Smooth muscle cell (in vitro differentiated cells): ENCODE measurements around the gene CHMP4A. TPM values are rescaled to one million over a fixed set of nuclear protein-coding genes. Genes with fewer than 3 reads are reported as not detected.

ENCODE experiments used
- DNase-seq: peaks from one replicate; lab custom pipeline; 2025; ENCODE audit not compliant: unreplicated experiment; lab: John Stamatoyannopoulos, UW
- H2AFZ ChIP-seq: fragments of 200-600 bp; sonication (generic); 2 replicates; pipeline ENCODE4 v1.6.0; 2016; ENCODE audit warnings: antibody characterized with exemption, low read depth, mild to moderate bottlenecking
- H3F3A ChIP-seq: fragments of 200-600 bp; sonication (generic); 2 replicates; pipeline ENCODE4 v1.6.0; 2017; ENCODE audit warnings: antibody characterized with exemption, low read depth
- H3K27ac ChIP-seq: fragments of 200-600 bp; sonication (generic); 2 replicates; pipeline ENCODE4 v1.5.1; 2016; ENCODE audit warnings: low read depth, mild to moderate bottlenecking
- H3K27me3 ChIP-seq: fragments of 200-600 bp; sonication (generic); 2 replicates; pipeline ENCODE4 v1.6.1; 2016; ENCODE audit warnings: low read depth, mild to moderate bottlenecking
- H3K36me3 ChIP-seq: fragments of 200-600 bp; sonication (generic); 2 replicates; pipeline ENCODE4 v1.5.1; 2016; ENCODE audit warnings: low read depth
- H3K4me1 ChIP-seq: fragments of 200-600 bp; sonication (generic); 2 replicates; pipeline ENCODE4 v1.5.1; 2016; ENCODE audit warnings: low read depth
- H3K4me2 ChIP-seq: fragments of 200-600 bp; sonication (generic); 2 replicates; pipeline ENCODE4 v1.6.0; 2016; ENCODE audit warnings: mild to moderate bottlenecking
- H3K4me3 ChIP-seq: fragments of 200-600 bp; sonication (generic); 2 replicates; pipeline ENCODE4 v1.5.1; 2016; ENCODE audit warnings: mild to moderate bottlenecking
- H3K79me2 ChIP-seq: fragments of 200-600 bp; sonication (generic); 2 replicates; pipeline ENCODE4 v1.6.0; 2016; ENCODE audit warnings: low read depth, mild to moderate bottlenecking
- H3K9ac ChIP-seq: fragments of 200-600 bp; sonication (generic); 2 replicates; pipeline ENCODE4 v1.6.0; 2016; ENCODE audit warnings: low read depth
- H3K9me3 ChIP-seq: fragments of 200-600 bp; sonication (generic); replicated peaks from 2 replicates; pipeline ENCODE4 v1.5.1; 2016; ENCODE audit warnings: low read depth
- H4K20me1 ChIP-seq: fragments of 200-600 bp; sonication (generic); 2 replicates; pipeline ENCODE4 v1.6.0; 2016; ENCODE audit warnings: low read depth
- WGBS: methylation state at CpG from one replicate; pipeline ENCODE4 v1.1.7; 2016; ENCODE audit warnings: low lambda C conversion rate; 5-methylcytosine and 5-hydroxymethylcytosine counted together
- polyA plus RNA-seq: library from polyadenylated mRNA; unstranded; fragments of >200 nt; fragmentation: Nextera tagmentation; extraction: Ambion mirVana; gene quantifications from 2 replicates; pipeline ENCODE4 v1.2.1, GENCODE V29; 2016
- total RNA-seq: library from RNA; depleted of rRNA; stranded (reverse); fragments of >200 nt; gene quantifications from 2 replicates; pipeline ENCODE4 v1.2.3, GENCODE V29; 2014
- TF ChIP-seq, protein P1 (sequence below): fragments of 200-600 bp; sonication (generic); IDR thresholded peaks from 2 replicates; pipeline ENCODE4 v1.5.1; 2017; ENCODE audit warnings: borderline replicate concordance, mild to moderate bottlenecking, antibody characterized with exemption; ENCODE audit not compliant: insufficient read depth, poor library complexity, severe bottlenecking

The CHMP4A gene
- total and polyA plus RNA-seq, 2 experiments from 2014 or later: 29.7 to 46.8 TPM

DNA sequence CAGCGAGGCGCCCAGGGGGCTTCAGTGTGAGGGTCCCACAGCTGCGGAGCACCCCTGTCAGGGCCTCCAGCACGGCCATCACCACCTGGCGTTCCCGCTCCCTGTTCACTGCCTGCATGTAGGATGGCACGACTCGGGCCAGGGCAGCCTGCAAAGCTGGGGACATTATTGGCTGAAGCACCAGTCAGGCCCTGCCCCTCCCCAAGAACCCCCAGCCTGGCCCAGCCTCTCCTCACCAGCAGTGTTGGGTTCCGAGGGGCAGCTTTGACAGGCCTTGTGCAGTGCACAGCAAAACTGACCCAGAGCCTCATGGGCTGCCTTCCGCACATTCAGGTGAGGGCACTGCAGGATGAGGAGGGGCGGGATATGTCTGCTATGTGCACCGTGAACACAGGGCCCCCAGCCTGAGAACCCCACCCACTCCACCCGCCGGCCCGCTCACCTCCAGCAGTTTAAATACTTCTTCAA lies 30.2 kb downstream of the CHMP4A start:
- Histone ChIP-seq H3K27me3 (no peaks in the 10 kb centered on the region), H4K20me1 (no peaks in the 10 kb centered on the region), H3K9ac (no peak overlapping the region), H2AFZ (no peak overlapping the region), H3K4me2 (no peak overlapping the region), H3K4me3 (no peak overlapping the region), H3K4me1 (peaks cover 6% of the 10 kb centered on the region), H3K36me3 (no peaks in the 10 kb centered on the region), H3K79me2 (peaks cover 9% of the 10 kb centered on the region), H3K9me3 (no peaks in the 10 kb centered on the region), H3F3A (no peaks in the 10 kb centered on the region), H3K27ac (no peak overlapping the region)
- TF ChIP-seq, protein P1, sequence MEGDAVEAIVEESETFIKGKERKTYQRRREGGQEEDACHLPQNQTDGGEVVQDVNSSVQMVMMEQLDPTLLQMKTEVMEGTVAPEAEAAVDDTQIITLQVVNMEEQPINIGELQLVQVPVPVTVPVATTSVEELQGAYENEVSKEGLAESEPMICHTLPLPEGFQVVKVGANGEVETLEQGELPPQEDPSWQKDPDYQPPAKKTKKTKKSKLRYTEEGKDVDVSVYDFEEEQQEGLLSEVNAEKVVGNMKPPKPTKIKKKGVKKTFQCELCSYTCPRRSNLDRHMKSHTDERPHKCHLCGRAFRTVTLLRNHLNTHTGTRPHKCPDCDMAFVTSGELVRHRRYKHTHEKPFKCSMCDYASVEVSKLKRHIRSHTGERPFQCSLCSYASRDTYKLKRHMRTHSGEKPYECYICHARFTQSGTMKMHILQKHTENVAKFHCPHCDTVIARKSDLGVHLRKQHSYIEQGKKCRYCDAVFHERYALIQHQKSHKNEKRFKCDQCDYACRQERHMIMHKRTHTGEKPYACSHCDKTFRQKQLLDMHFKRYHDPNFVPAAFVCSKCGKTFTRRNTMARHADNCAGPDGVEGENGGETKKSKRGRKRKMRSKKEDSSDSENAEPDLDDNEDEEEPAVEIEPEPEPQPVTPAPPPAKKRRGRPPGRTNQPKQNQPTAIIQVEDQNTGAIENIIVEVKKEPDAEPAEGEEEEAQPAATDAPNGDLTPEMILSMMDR: no peak
- no peak for DNase-seq
- WGBS: 97% methylated on average over 15 of the region's 15 CpGs

DNA sequence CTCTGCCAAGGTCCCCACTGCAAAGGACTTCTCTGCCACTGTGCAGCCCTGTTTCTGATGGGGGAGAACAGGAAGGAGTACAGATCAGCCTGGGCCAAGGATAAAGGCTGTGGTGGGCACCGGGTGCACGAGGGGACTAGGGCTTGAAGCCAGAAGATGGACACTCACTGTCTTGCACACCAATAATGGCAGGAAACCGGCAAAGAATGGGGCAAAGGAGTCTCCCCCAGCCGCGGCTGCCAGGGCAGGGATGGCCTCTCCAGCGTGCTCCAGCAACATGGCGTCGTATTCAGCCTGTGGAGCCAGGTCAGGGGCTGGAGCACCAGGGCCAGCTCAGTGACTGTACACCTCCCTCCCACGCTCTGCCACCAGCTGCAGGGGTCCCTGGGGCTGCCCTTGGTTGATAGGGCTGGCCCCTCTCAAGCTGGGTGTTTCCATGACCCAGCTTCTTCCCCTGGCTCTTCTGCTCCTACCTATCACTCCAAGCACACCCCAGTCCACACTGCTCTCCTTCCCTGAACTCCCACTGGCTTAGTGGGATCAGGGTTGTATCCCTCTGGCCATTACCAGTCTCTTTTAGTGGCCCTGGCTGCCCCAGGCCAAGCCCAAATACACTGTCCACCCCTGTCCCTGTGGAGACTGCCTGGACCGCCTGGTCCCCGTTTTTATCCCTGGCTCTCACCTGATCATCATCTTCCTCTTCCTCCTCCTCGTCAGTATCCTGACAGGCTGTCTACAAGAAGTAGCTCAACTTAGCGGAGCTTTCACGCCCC lies 31.0 kb downstream of the CHMP4A start:
- H3K79me2 ChIP-seq: peaks cover 5% of the 10 kb centered on the region
- no peak overlapping the region for H3K9ac ChIP-seq
- no peak overlapping the region for H3K4me2 ChIP-seq
- TF ChIP-seq, protein P1: no peak
- H2AFZ ChIP-seq: no peak overlapping the region
- WGBS: 90% methylated on average over 14 of the region's 14 CpGs
- H4K20me1 ChIP-seq: no peaks in the 10 kb centered on the region
- H3K4me3 ChIP-seq: no peak overlapping the region
- H3K36me3 ChIP-seq: no peaks in the 10 kb centered on the region
- H3K27me3 ChIP-seq: no peaks in the 10 kb centered on the region
- no peak overlapping the region for H3K27ac ChIP-seq
- DNase-seq: no peak
- no peaks in the 10 kb centered on the region for H3K4me1 ChIP-seq
- H3K9me3 ChIP-seq: no peaks in the 10 kb centered on the region
- no peaks in the 10 kb centered on the region for H3F3A ChIP-seq

DNA sequence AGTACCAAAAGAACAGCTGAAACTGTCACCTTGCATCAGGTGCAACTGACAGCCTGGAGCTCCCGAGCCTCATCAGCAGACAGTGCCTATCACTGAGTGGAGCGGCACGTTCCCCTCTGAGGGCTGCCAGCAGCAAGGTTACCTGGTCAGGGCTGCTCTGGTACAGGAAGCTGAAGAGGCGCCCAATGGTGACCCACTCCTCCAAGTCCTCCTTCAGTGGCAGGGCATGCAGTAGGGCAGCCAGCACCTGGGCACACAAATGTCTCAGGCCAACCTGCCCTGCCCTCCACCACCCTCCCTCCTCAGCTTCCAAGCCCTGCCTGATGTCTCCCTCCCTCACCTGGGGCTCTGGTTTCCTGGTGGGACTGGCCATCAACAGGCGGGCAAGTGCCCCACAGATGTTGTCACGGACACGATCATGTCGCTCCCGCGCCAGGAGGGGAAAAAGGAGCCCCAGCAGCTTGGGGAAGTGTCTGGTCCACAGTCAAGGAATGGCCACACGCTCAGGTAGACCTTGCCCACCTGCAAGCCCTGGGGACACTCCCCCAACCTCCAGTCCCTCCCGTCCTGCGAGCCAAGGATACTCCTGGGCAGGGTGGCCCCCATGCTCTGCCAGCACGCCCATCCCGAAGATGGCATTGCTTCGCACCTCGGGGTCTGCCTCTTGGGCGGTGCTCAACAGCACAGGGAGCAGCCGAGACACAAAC lies 31.8 kb downstream of the CHMP4A start:
- WGBS: 97% methylated on average over 19 of the region's 19 CpGs
- no peaks in the 10 kb centered on the region for H3F3A ChIP-seq
- H4K20me1 ChIP-seq: no peaks in the 10 kb centered on the region
- no peak overlapping the region for H3K4me3 ChIP-seq
- H3K9me3 ChIP-seq: no peaks in the 10 kb centered on the region
- TF ChIP-seq, protein P1: no peak
- H3K27me3 ChIP-seq: no peaks in the 10 kb centered on the region
- no peaks in the 10 kb centered on the region for H3K36me3 ChIP-seq
- DNase-seq: no peak
- H3K79me2 ChIP-seq: no peaks in the 10 kb centered on the region
- no peak overlapping the region for H2AFZ ChIP-seq
- no peak overlapping the region for H3K27ac ChIP-seq
- H3K4me2 ChIP-seq: no peak overlapping the region
- H3K4me1 ChIP-seq: no peaks in the 10 kb centered on the region
- no peak overlapping the region for H3K9ac ChIP-seq
